ENCODE results near the gene FBXL4. TPM values are rescaled to one million over a fixed set of nuclear protein-coding genes. Genes with fewer than 3 reads are reported as not detected.

Gene FBXL4
- total and polyA plus RNA-seq, 2 of the 8 experiments (the other 6 are each of a cell fraction or from before 2014, with no cell fraction given), result 6.9 to 13.8 TPM

DNA sequence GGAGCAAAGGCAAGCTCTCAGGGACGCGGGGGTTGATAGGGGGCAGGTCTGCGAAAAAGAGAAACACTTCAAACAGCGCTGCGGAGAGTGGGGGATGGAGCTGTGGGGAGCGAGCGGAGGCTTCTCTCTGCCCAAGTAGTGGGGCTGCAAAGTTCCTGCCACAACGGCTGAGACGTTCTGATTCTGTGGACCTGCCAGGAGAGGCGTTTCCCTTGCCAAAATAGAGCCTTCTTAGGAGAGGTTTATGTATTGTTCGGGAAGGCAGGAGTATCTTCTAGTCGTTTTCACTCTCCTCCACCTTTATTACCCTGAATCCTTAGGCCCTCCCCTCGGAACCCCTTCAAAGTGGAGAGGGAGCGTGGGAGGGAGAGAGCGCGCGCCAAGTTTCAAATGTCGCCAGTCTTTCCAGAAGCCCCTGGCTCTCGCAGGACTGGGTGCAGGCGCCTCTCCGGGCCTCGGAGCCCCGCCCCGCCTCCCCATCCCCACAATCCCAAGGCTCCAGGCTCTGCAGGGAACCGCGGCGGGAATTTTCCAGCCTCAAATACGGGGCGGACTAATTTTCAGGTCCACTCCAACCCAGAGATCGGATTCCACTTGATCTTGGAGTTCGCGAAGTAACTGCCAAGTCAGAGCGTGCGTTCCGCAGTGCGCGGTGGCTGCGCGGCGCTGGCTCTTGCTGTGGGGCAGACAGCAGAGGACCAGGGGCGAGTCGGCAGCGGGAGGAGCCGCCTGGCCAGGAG lies 123.4 kb downstream of the FBXL4 start:
- Histone ChIP-seq H2AFZ (ENCODE audit: low read length) (peak overlapping the region; percentile 36), H3K23ac (ENCODE audit: insufficient read length) (no peak overlapping the region), H2BK20ac (ENCODE audit: low read length) (no peak overlapping the region), H3K36me3 (ENCODE audit: control insufficient read depth in 2 of 4, insufficient read depth in 4 of 4, low read length in 3 of 4) (no peaks in the 10 kb centered on the region), H3K14ac (ENCODE audit: insufficient read length) (no peak overlapping the region), H3K23me2 (ENCODE audit: low read depth, low read length) (peaks cover 14% of the 10 kb centered on the region), H4K8ac (ENCODE audit: extremely low read depth, insufficient read depth, low read length) (peak overlapping the region; percentile 68; the same call in 1 of the 2 replicates), H3K18ac (ENCODE audit: extremely low read depth, low read length) (no peak overlapping the region), H4K20me1 (replicated peaks in 1 of 2; ENCODE audit: control insufficient read depth in 1 of 2, insufficient read depth in 2 of 2, low read length in 2 of 2) (peaks cover 0 to 7% of the 10 kb centered on the region in 2 experiments), H3K79me2 (ENCODE audit: control insufficient read depth in 1 of 2, insufficient read depth in 2 of 2, low read length in 2 of 2) (no peaks in the 10 kb centered on the region), H2AK5ac (ENCODE audit: low read depth, low read length) (no peak overlapping the region), H3K4me2 (ENCODE audit: insufficient read depth in 1 of 2, low read depth in 2 of 2, low read length in 2 of 2) (peak overlapping the region; percentile 92 to 93), H3K4ac (replicated peaks; ENCODE audit: insufficient read length, low read depth, low read length) (no peak overlapping the region), H2BK120ac (replicated peaks; ENCODE audit: low read depth, low read length) (no peak overlapping the region), H3K27ac (ENCODE audit: low read depth, low read length) (no peak overlapping the region), H3K56ac (replicated peaks; ENCODE audit: insufficient read length, low read depth, low read length) (no peak overlapping the region), H3K9me3 (ENCODE audit: insufficient read depth in 2 of 2, low read depth in 1 of 2, low read length in 1 of 2) (no peaks in the 10 kb centered on the region), H3K79me1 (ENCODE audit: low read depth, low read length) (no peaks in the 10 kb centered on the region), H2BK12ac (ENCODE audit: low read depth, low read length) (no peak overlapping the region; the same call in 1 of the 2 replicates), H3K9ac (replicated peaks in 1 of 4; ENCODE audit: extremely low read depth in 1 of 4, low read depth in 3 of 4, low read length in 3 of 4) (0 out of 7 replicates have a peak overlapping the region, but pooled peaks of 1 of the 4 experiments have one; percentile 20), H3K4me1 (replicated peaks in 1 of 4; ENCODE audit: control insufficient read depth in 3 of 4, insufficient read depth in 4 of 4, low read length in 3 of 4) (peaks cover 2 to 14% (median 6%) of the 10 kb centered on the region in 4 experiments), H4K91ac (replicated peaks; ENCODE audit: insufficient read length, low read length) (no peak overlapping the region), H2BK5ac (ENCODE audit: low read depth, low read length) (no peak overlapping the region), H3K27me3 (replicated peaks in 1 of 4; ENCODE audit: control insufficient read depth in 3 of 4, extremely low read depth in 1 of 4, insufficient read depth in 3 of 4, low read length in 3 of 4) (peaks cover 32 to 71% (median 55%) of the 10 kb centered on the region in 4 experiments), H2BK15ac (ENCODE audit: low read length) (peak overlapping the region; percentile 76; the same call in 1 of the 2 replicates), H4K5ac (ENCODE audit: insufficient read length, low read depth, low read length) (no peak overlapping the region), H3K4me3 (ENCODE audit: extremely low read depth in 1 of 4, insufficient read depth in 2 of 4, low read depth in 3 of 4, low read length in 4 of 4) (peak overlapping the region; percentile 63 to 76 (median 70))
- POLR2A ChIA-PET (ENCODE audit: partially characterized antibody), result no interaction called here
- WGBS, 2 experiments (ENCODE audit: extremely low coverage in 1 of 2, insufficient coverage in 1 of 2, insufficient read length in 1 of 2, insufficient replicate concordance in 2 of 2, low coverage in 1 of 2, low lambda C conversion rate in 2 of 2, missing lambda C conversion rate in 1 of 2), result 1% methylated on average over 39 of the region's 44 CpGs; no CpG with 5 or more reads in 1 of the 2 experiments
- FAIRE-seq, result no peak
- CTCF ChIA-PET (ENCODE audit: partially characterized antibody), result interaction anchor here (1.0 to 1.3 kb wide), 4 partner anchors 10 to 64 kb away, joined by 3 to 4 read pairs (median 4); partner anchors contain the start of gene POU3F2
- peak in 1 of 2 experiments; percentile 79 for DNase-seq (ENCODE audit: low read depth in 1 of 2, low spot score in 2 of 2)
- TF ChIP-seq CBX5 (IDR thresholded peaks at IDR 0.05; ENCODE audit: low read depth, low read length), result no peak
- TF ChIP-seq HDAC2 (IDR thresholded peaks at IDR 0.05; ENCODE audit: borderline replicate concordance in 1 of 2, low read depth in 2 of 2, low read length in 2 of 2), result no peak; a peak in 1 of 4 replicates
- no peak for TF ChIP-seq GTF2F1 (IDR thresholded peaks at IDR 0.05; ENCODE audit: borderline replicate concordance, low read depth, low read length)
- peak; percentile 20 for TF ChIP-seq SUZ12 (IDR thresholded peaks at IDR 0.05; ENCODE audit: low read length)
- TF ChIP-seq CHD2 (IDR thresholded peaks at IDR 0.05; ENCODE audit: low read length), result peak; percentile 19; the same call in 1 of the 2 replicates
- peak; percentile 57 for TF ChIP-seq KDM4A (IDR thresholded peaks at IDR 0.05; ENCODE audit: low read depth, low read length, severe bottlenecking)
- peak; percentile 90 for TF ChIP-seq ASH2L (IDR thresholded peaks at IDR 0.05; ENCODE audit: low read length)
- TF ChIP-seq CTBP2 (IDR thresholded peaks at IDR 0.05; ENCODE audit: borderline replicate concordance, insufficient read depth, insufficient read length, low read length), result peak; percentile 97
- 0 out of 2 replicates have a peak, but pooled peaks have one; percentile 30 for TF ChIP-seq BACH1 (IDR thresholded peaks at IDR 0.05; ENCODE audit: low read length)
- TF ChIP-seq RBBP5 (IDR thresholded peaks at IDR 0.05; ENCODE audit: borderline replicate concordance, low read depth, low read length), result peak; percentile 73; the same call in 1 of the 2 replicates
- peak; percentile 35; the same call in 1 of the 2 replicates for TF ChIP-seq EGR1 (IDR thresholded peaks at IDR 0.05; ENCODE audit: borderline replicate concordance, low read depth, low read length)
- no peak for TF ChIP-seq POLR2A (IDR thresholded peaks at IDR 0.05; ENCODE audit: control extremely low read depth in 1 of 2, low read depth in 2 of 2, low read length in 2 of 2)

Data from H1 (cell line).